ENCODE data around the gene TENM4. TPM values are rescaled to one million over a fixed set of nuclear protein-coding genes. Genes with fewer than 3 reads are reported as not detected.

Gene TENM4
- total RNA-seq = 39.2 and 51.9 TPM in 2 replicates

DNA sequence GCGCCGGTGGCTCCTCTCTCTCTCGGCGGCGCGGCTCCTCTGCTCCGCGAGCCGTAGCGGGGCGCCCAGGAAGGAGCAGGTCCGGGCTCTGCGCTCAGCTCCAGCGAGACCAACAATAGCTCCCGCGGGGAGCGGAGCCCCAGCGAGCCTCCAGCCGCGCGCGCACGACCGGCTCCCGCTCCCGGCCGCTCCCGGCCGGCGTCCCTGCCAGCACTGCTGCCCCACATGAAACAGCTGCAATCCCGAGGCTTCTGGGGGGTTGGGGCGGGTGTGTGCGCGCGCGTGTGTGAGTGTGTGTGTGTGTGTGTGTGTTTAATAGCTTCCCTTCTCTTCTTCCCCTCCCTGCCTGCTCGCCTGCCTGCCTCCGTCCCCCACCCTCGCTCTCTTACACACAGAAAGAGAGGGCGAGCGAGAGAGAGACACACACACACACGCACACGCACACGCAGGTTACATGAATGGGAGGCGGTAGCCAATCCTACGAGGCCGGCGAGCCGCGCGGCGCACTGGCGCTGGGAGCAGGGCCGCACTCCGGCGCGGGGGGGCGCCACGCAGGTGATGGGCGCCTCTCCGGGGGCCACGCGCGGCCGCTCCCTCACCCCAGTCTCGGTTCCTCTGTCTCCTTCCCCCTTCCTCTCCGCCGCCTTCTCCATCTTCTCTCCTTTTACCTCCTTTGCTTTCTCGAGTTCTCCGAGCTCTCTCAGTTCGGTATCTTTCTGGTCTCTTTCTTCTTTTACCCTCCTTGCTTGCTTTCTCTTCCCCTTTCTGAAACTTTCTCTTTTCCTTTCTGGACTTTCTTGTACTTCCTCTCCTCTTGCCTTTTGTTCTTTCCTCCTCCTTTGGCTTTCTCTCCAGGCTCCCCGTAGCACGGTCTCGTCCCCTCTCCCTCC, at the start of gene TENM4:
TSS of gene TENM4 (minus strand) at position 460 of the 890 bp plus-strand sequence. CDS start 371,086 bp downstream, outside the sequence.

